IPS-15b (cell line): ENCODE data around the gene TMPRSS4.

Experiments
- H3K27me3 ChIP-seq: one replicate; pipeline ENCODE4 v1.6.1; 2013; ENCODE audit warnings: low read length; ENCODE audit not compliant: control insufficient read depth, insufficient read depth
- H3K36me3 ChIP-seq: one replicate; pipeline ENCODE4 v1.6.1; 2013; ENCODE audit warnings: low read length; ENCODE audit not compliant: control insufficient read depth, insufficient read depth
- H3K4me1 ChIP-seq: one replicate; pipeline ENCODE4 v1.6.1; 2013; ENCODE audit warnings: mild to moderate bottlenecking, low read length; ENCODE audit not compliant: control insufficient read depth, insufficient read depth
- H3K4me3 ChIP-seq: one replicate; pipeline ENCODE4 v1.5.1; 2013; ENCODE audit warnings: low read depth, low read length
- H3K9ac ChIP-seq: one replicate; pipeline ENCODE4 v1.6.1; 2013; ENCODE audit warnings: low read depth, mild to moderate bottlenecking, low read length
- H3K9me3 ChIP-seq: one replicate; pipeline ENCODE4 v1.6.1; 2013; ENCODE audit warnings: mild to moderate bottlenecking, low read length; ENCODE audit not compliant: control insufficient read depth, insufficient read depth

TMPRSS4 gene

DNA sequence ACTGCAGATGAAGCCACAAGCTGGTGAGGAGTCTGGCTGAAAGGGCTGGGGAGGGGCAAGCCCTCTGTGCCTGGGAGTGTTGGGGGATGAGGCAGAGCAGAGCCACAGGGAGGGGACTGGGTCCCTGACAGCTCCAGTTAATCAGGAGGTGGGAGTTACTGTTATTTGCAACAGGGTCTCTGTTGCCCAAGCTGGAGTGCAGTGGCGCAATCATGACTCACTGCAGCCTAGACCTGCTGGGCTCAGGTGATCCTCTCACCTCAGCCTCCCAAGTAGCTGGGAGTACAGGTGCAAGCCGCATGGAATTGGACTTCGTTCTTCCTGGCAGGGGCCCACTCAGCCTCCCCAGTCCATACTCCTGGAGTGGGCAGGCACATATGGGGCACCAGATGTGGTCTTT is 91.9 kb downstream of the TMPRSS4 start:
- peaks cover 89% of the 10 kb centered on the region for H3K27me3 ChIP-seq
- no peak overlapping the region for H3K4me3 ChIP-seq
- H3K9ac ChIP-seq: no peak overlapping the region
- H3K9me3 ChIP-seq: no peaks in the 10 kb centered on the region
- peaks cover 8% of the 10 kb centered on the region for H3K4me1 ChIP-seq
- no peaks in the 10 kb centered on the region for H3K36me3 ChIP-seq

DNA sequence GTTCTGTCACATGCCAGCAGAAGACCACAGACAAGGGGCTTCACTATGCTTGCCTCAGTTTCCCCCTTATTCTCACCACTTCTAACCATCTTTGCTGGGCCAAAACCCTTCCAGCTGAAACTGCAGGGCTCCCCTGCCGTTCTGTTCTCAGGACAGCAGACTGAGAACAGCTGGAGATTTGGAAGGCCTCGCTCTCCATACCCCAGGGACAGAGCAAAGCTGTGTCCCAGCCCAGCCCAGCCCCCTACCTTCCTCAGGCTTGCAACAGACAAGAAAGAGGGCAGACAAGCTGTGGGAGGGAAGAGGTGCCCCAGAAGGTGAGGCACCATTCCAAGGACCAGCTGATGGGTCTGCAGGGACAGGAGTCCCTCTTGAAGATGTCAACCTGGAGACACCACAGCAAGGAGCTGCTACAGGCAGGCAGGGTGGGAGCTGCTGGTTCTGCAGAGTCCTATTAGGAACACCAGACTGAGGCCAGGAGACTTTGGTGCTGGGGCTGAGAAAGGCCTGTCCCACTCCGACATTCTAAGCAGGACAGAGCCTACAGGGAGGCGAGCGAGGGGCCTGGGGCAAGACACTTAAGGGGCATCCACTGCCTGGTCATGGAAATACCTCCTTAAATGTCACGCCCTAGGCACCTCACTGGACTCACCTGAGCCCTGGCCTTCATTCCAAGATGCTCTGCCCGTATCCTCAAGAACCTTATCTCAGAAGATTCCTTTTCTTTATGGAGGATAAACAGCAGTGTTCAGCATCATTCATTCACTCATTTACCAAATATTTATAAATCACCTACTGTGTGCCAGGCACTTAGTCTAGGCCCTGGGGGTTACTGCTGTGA is 92.6 kb downstream of the TMPRSS4 start:
- peaks cover 88% of the 10 kb centered on the region for H3K27me3 ChIP-seq
- no peak overlapping the region for H3K9ac ChIP-seq
- H3K4me3 ChIP-seq: no peak overlapping the region
- H3K4me1 ChIP-seq: peaks cover 9% of the 10 kb centered on the region
- H3K36me3 ChIP-seq: no peaks in the 10 kb centered on the region
- H3K9me3 ChIP-seq: no peaks in the 10 kb centered on the region

DNA sequence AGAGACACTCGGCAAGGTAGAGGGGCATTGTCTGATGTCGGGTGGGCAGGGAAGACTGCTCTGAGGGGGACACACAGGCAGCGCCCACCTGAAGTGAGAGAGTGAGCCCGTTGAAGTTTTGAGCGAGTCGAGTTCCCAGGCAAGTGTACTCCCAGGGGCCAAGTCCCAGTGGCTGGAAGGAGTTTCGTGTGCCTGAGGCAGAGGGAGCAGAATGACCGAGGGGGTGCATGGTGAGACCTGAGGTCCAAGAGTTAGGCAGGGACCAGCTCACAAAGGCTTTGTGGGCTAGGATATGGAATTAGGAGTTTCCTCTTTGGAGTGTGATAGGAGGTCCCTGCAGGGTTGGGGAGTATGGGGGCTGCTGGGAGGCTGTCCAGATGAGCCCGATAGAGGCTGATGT is 93.4 kb downstream of the TMPRSS4 start:
- Histone ChIP-seq H3K27me3 (peaks cover 88% of the 10 kb centered on the region), H3K36me3 (no peaks in the 10 kb centered on the region), H3K4me1 (peaks cover 15% of the 10 kb centered on the region), H3K4me3 (no peak overlapping the region), H3K9ac (no peak overlapping the region), H3K9me3 (no peaks in the 10 kb centered on the region)

DNA sequence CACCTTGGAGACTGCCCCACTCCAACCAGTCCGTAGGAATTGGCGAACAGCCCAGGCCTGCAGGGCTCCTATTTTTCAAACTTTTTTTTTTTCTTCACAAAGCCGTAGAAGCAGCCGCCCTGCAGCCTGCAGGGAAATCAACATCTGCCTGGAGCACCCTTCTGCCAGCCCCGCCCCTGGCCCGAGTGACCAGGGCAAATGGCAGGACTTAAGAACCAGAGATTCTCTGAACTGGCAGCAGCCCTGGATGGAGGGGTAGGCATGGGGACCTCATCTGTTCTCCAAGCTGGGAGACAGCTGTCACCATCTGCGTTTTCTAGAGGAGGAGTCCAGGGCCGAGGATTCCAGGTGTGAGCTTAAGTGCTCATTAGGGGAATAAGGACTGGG is 94.0 kb downstream of the TMPRSS4 start:
- Histone ChIP-seq H3K4me1 (peaks cover 20% of the 10 kb centered on the region), H3K27me3 (peaks cover 94% of the 10 kb centered on the region), H3K9ac (no peak overlapping the region), H3K9me3 (no peaks in the 10 kb centered on the region), H3K36me3 (no peaks in the 10 kb centered on the region), H3K4me3 (peak overlapping the region; percentile 60)
